B cell (primary cell): ENCODE results near the gene NEK11. TPM values are rescaled to one million over a fixed set of nuclear protein-coding genes. Genes with fewer than 3 reads are reported as not detected.

ENCODE experiments used
- ATAC-seq: fragments of 200-7000 bp; cut with Tn5 transposase; one replicate; pipeline ENCODE4 v1.10.0; 2021; ENCODE audit warnings: low read depth, mild to moderate bottlenecking, moderate number of reproducible peaks, moderate library complexity
- CTCF ChIA-PET: fragments of 350-600 bp; sonication (Branson Sonifier 250); formaldehyde crosslinking; loops from one replicate; lab custom pipeline; 2021; ENCODE audit warnings: antibody characterized with exemption, inconsistent platforms; lab: Charles Lee
- POLR2A ChIA-PET: fragments of 350-600 bp; sonication (Branson Sonifier 250); formaldehyde crosslinking; loops from one replicate; lab custom pipeline; 2021; ENCODE audit warnings: antibody characterized with exemption; lab: Charles Lee
- DNase-seq: peaks from one replicate; pipeline ENCODE4 v3.0.0; 2013
- H2AFZ ChIP-seq: 2 replicates; pipeline ENCODE4 v1.6.1; 2012; ENCODE audit warnings: mild to moderate bottlenecking, low read depth, low read length; ENCODE audit not compliant: insufficient read depth, poor library complexity, severe bottlenecking
- H3K27ac ChIP-seq, 2 donors: 1 replicate in 1 of 2; 2 replicates in 1 of 2; pipeline ENCODE4 v1.5.1; 2012 to 2013; ENCODE audit warnings: low read length in 2 of 2, mild to moderate bottlenecking in 2 of 2, moderate library complexity in 1 of 2
- H3K27me3 ChIP-seq, 4 experiments: fragments of 200-600 bp in 1 of 4; sonication (generic) in 1 of 4; replicated peaks in 1 of 4; 1 replicate in 2 of 4; 2 replicates in 2 of 4; pipeline versions ENCODE4 v1.6.1 to v1.7.0; 2013 to 2016; ENCODE audit warnings: low read length in 3 of 4, mild to moderate bottlenecking in 2 of 4, mixed read lengths in 1 of 4, moderate library complexity in 1 of 4; ENCODE audit not compliant: insufficient read depth in 4 of 4, control insufficient read depth in 3 of 4; ENCODE audit errors: control extremely low read depth in 1 of 4
- H3K36me3 ChIP-seq, 2 experiments: replicated peaks in 1 of 2; 1 replicate in 1 of 2; 2 replicates in 1 of 2; pipeline versions ENCODE4 v1.6.1 to v1.7.1; 2013; ENCODE audit warnings: low read length in 1 of 2; ENCODE audit not compliant: insufficient read depth in 2 of 2, control insufficient read depth in 1 of 2; ENCODE audit errors: control extremely low read depth in 1 of 2, extremely low read depth in 1 of 2
- H3K4me1 ChIP-seq, 2 donors: fragments of 200-600 bp in 1 of 2; sonication (generic) in 1 of 2; 1 replicate in 1 of 2; 2 replicates in 1 of 2; pipeline versions ENCODE4 v1.5.1 to v1.6.1; 2013 to 2017; ENCODE audit warnings: low read length in 2 of 2; ENCODE audit not compliant: control insufficient read depth in 2 of 2, insufficient read depth in 2 of 2
- H3K4me2 ChIP-seq: replicated peaks from 2 replicates; pipeline ENCODE3; 2012; ENCODE audit warnings: mild to moderate bottlenecking, low read depth, low read length; ENCODE audit not compliant: poor library complexity, severe bottlenecking
- H3K4me3 ChIP-seq, 5 experiments: fragments of 200-600 bp in 1 of 5; sonication (generic) in 1 of 5; 1 replicate in 3 of 5; 2 replicates in 2 of 5; pipeline versions ENCODE4 v1.5.1 to v1.7.0; 2011 to 2016; ENCODE audit warnings: low read length in 4 of 5, mild to moderate bottlenecking in 4 of 5, low read depth in 2 of 5, control low read depth in 1 of 5, moderate library complexity in 1 of 5; ENCODE audit not compliant: insufficient read depth in 1 of 5; ENCODE audit errors: control extremely low read depth in 1 of 5, extremely low read depth in 1 of 5
- H3K79me2 ChIP-seq: fragments of 200-600 bp; sonication (generic); one replicate; pipeline ENCODE4 v1.6.0; 2016; ENCODE audit warnings: low read length; ENCODE audit not compliant: control insufficient read depth, insufficient read depth
- H3K9ac ChIP-seq: fragments of 200-600 bp; sonication (generic); 2 replicates; pipeline ENCODE4 v1.6.1; 2017; ENCODE audit warnings: mild to moderate bottlenecking, low read length, moderate library complexity
- H3K9me3 ChIP-seq, 3 donors: one replicate each; pipeline versions ENCODE4 v1.6.1 to v1.7.1; 2013; ENCODE audit warnings: low read length in 2 of 3; ENCODE audit not compliant: control insufficient read depth in 2 of 3, insufficient read depth in 1 of 3; ENCODE audit errors: control extremely low read depth in 1 of 3
- H4K20me1 ChIP-seq: 2 replicates; pipeline ENCODE4 v1.6.0; 2012; ENCODE audit warnings: mild to moderate bottlenecking, low read length; ENCODE audit not compliant: insufficient read depth, control insufficient read depth, poor library complexity, severe bottlenecking
- H3K27ac Mint-ChIP-seq: one replicate; pipeline ENCODE4 v1.8.0; 2021; ENCODE audit warnings: mixed read lengths
- H3K27me3 Mint-ChIP-seq: one replicate; pipeline ENCODE4 v1.8.0; 2021; ENCODE audit warnings: mixed read lengths
- H3K4me1 Mint-ChIP-seq: one replicate; pipeline ENCODE4 v1.8.0; 2021; ENCODE audit warnings: mixed read lengths
- H3K4me3 Mint-ChIP-seq: one replicate; pipeline ENCODE4 v1.8.0; 2021; ENCODE audit warnings: mixed read lengths
- H3K9me3 Mint-ChIP-seq: one replicate; pipeline ENCODE4 v1.8.0; 2022; ENCODE audit warnings: mixed read lengths; ENCODE audit not compliant: insufficient read depth
- EZH2 ChIP-seq: IDR thresholded peaks from 2 replicates; pipeline ENCODE4 v1.6.1; 2012; ENCODE audit warnings: borderline replicate concordance, low read depth, mild to moderate bottlenecking, moderate library complexity, low read length; ENCODE audit not compliant: insufficient read depth, poor library complexity, severe bottlenecking
- WGBS: methylation state at CpG from one replicate; pipeline ENCODE4 v1.1.5; 2013; ENCODE audit warnings: missing lambda C conversion rate; ENCODE audit not compliant: insufficient coverage; 5-methylcytosine and 5-hydroxymethylcytosine counted together
- intact Hi-C: fragments of 100-400 bp; cut with micrococcal nuclease; formaldehyde crosslinking; loops from one replicate; pipeline ENCODE4 v1.10.0; 2022
- polyA plus RNA-seq: library from polyadenylated mRNA; depleted of rRNA; stranded (reverse); fragments of >200 nt; gene quantifications from 2 replicates; pipeline ENCODE4 v1.2.3, GENCODE V29; 2012
- total RNA-seq, 2 donors: library from RNA; stranded (reverse); fragments of 120-200 nt in 1 of 2; gene quantifications; 1 replicate in 1 of 2; 2 replicates in 1 of 2; pipeline versions ENCODE4 v1.2.3 to v1.2.4, GENCODE V29; 2013 to 2022
- TF ChIP-seq, protein P1 (sequence below): fragments of 200-600 bp; IDR thresholded peaks from one replicate; pipeline ENCODE4 v1.8.0; 2022; ENCODE audit warnings: antibody characterized with exemption, mild to moderate bottlenecking

NEK11 gene
- total and polyA plus RNA-seq, 2 donors (not counting 1 experiment from before 2014, with no cell fraction given): 1.00 to 7.7 TPM

DNA sequence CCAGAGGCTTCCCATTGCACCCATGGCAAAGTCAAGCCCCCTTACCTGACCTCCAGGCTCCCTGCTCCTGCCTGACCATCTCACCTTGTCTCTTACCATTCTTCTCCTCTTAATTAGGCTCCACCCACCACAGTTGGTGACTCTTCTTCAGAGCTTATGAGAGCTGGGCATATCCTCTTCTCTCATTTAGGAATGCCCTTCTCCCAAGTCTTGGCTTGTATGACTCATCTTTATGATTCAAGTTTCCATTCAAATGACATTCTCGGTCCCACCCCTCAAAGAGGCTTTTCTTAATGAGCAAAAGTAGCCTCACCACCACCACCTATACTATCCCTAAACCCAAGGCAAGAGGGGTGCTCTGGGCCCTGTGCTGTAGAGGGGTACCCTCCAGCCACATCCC lies 299.6 kb downstream of the NEK11 start:
- ATAC-seq: no peak

DNA sequence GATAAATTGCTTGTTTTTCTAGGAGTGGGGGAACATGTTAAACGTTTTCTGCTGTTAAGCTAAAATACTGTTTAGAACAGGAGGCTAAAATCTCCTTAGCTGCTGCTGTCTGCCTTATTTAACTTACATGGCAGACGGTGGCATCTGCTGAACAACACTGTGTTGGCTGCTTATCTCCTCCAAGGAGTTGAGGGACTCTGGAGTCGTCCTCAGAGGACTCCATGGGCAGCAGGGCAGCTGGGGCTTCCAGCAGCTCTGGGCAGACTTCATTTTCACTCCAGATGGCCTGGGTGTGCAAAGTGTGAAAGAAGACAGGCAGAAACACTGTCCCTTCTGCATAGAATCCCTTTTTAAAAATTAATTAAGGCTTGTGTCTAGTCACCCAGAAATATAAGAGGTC lies 302.0 kb downstream of the NEK11 start:
- no peak overlapping the region for H3K4me3 ChIP-seq
- CTCF ChIA-PET: no interaction called here
- no peak overlapping the region for H3K27ac ChIP-seq
- Mint-ChIP-seq H3K4me1 (peaks cover 7% of the 10 kb centered on the region), H3K27ac (no peak overlapping the region), H3K9me3 (no peaks in the 10 kb centered on the region), H3K27me3 (peaks cover 9% of the 10 kb centered on the region), H3K4me3 (no peak overlapping the region)
- POLR2A ChIA-PET: no interaction called here
- 80% methylated on average over 2 of the region's 3 CpGs for WGBS
- no peak overlapping the region for H2AFZ ChIP-seq
- H3K4me2 ChIP-seq: no peak overlapping the region
- no peaks in the 10 kb centered on the region for H3K4me1 ChIP-seq
- DNase-seq (no peak), ATAC-seq (no peak)
- TF ChIP-seq EZH2: no peak
- TF ChIP-seq, protein P1, sequence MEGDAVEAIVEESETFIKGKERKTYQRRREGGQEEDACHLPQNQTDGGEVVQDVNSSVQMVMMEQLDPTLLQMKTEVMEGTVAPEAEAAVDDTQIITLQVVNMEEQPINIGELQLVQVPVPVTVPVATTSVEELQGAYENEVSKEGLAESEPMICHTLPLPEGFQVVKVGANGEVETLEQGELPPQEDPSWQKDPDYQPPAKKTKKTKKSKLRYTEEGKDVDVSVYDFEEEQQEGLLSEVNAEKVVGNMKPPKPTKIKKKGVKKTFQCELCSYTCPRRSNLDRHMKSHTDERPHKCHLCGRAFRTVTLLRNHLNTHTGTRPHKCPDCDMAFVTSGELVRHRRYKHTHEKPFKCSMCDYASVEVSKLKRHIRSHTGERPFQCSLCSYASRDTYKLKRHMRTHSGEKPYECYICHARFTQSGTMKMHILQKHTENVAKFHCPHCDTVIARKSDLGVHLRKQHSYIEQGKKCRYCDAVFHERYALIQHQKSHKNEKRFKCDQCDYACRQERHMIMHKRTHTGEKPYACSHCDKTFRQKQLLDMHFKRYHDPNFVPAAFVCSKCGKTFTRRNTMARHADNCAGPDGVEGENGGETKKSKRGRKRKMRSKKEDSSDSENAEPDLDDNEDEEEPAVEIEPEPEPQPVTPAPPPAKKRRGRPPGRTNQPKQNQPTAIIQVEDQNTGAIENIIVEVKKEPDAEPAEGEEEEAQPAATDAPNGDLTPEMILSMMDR: no peak
- H3K9ac ChIP-seq: no peak overlapping the region
- no peaks in the 10 kb centered on the region for H3K27me3 ChIP-seq
- no peaks in the 10 kb centered on the region for H3K9me3 ChIP-seq
- H4K20me1 ChIP-seq: no peaks in the 10 kb centered on the region
- intact Hi-C loops: no loop called here
- no peaks in the 10 kb centered on the region for H3K79me2 ChIP-seq
- no peaks in the 10 kb centered on the region for H3K36me3 ChIP-seq

More for the DNA sequence above, 299.6 kb downstream of the NEK11 start:
- ChIA-PET CTCF (no interaction called here), POLR2A (no interaction called here)
- H3K9ac ChIP-seq: no peak overlapping the region
- H3K79me2 ChIP-seq: no peaks in the 10 kb centered on the region
- no peak overlapping the region for H3K4me2 ChIP-seq
- H3K27ac Mint-ChIP-seq: no peak overlapping the region
- DNase-seq: no peak
- peaks cover 7% of the 10 kb centered on the region for H3K4me1 Mint-ChIP-seq
- H3K4me1 ChIP-seq: no peaks in the 10 kb centered on the region
- H3K27ac ChIP-seq: no peak overlapping the region
- 57% methylated on average over 1 of the region's 1 CpG for WGBS
- peaks cover 9% of the 10 kb centered on the region for H3K27me3 Mint-ChIP-seq
- intact Hi-C loops: no loop called here
- no peaks in the 10 kb centered on the region for H3K9me3 ChIP-seq
- no peak overlapping the region for H3K4me3 ChIP-seq
- H2AFZ ChIP-seq: no peak overlapping the region
- no peak for TF ChIP-seq EZH2
- TF ChIP-seq, protein P1: no peak
- H3K9me3 Mint-ChIP-seq: no peaks in the 10 kb centered on the region
- H3K27me3 ChIP-seq: no peaks in the 10 kb centered on the region
- no peaks in the 10 kb centered on the region for H4K20me1 ChIP-seq
- no peaks in the 10 kb centered on the region for H3K36me3 ChIP-seq
- no peak overlapping the region for H3K4me3 Mint-ChIP-seq
